Right lobe of liver (tissue), 4 donors: ENCODE results near the gene NANOS3.

Experiments used
- POLR2A ChIP-seq: fragments of 450-650 bp; IDR thresholded peaks from one replicate; pipeline ENCODE4 v1.6.1; 2017; ENCODE audit warnings: antibody characterized with exemption, mild to moderate bottlenecking
- TF ChIP-seq, protein P1 (sequence below), 4 donors: fragments of 200-600 bp in 3 of 4; fragments of 450-650 bp in 1 of 4; IDR thresholded peaks; one replicate each; pipeline versions ENCODE4 v1.5.1 to v1.8.0; 2016 to 2022; ENCODE audit warnings: antibody characterized with exemption in 4 of 4, mild to moderate bottlenecking in 2 of 4
- donor health status: DM: no; HTN: no; CAD: no.
- donor health status: DM: no; HTN: no; CAD: no.
- donor health status: DM: no; HTN: yes; CAD: no.

DNA sequence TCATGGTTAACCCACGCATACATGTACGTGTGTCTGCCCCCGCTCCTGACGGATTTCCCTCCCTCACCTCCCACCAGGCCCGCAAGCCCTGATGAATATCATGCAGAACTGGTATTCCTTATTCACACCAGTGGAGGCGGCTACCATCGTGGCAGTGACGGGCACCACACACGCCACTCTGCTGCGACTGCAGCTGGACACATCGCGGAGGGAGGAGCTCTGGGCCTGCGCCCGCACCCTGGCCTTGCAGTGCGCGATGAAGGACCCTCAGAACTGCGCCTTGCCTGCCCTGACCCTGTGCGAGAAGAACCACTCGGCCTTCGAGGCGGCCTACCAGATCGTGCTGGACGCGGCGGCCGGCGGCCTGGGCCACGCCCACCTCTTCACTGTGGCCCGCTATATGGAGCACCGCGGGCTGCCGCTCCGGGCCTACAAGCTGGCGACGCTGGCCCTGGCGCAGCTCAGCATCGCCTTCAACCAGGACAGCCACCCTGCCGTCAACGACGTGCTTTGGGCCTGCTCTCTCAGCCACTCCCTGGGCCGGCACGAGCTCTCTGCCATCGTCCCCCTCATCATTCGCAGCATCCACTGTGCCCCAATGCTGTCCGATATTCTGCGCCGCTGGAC is 46.7 kb upstream of the NANOS3 start:
- TF ChIP-seq, protein P1, sequence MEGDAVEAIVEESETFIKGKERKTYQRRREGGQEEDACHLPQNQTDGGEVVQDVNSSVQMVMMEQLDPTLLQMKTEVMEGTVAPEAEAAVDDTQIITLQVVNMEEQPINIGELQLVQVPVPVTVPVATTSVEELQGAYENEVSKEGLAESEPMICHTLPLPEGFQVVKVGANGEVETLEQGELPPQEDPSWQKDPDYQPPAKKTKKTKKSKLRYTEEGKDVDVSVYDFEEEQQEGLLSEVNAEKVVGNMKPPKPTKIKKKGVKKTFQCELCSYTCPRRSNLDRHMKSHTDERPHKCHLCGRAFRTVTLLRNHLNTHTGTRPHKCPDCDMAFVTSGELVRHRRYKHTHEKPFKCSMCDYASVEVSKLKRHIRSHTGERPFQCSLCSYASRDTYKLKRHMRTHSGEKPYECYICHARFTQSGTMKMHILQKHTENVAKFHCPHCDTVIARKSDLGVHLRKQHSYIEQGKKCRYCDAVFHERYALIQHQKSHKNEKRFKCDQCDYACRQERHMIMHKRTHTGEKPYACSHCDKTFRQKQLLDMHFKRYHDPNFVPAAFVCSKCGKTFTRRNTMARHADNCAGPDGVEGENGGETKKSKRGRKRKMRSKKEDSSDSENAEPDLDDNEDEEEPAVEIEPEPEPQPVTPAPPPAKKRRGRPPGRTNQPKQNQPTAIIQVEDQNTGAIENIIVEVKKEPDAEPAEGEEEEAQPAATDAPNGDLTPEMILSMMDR (IDR thresholded peaks at IDR 0.05), result no peak
- no peak for TF ChIP-seq POLR2A
